Caco-2 (cell line): ENCODE results near the gene NANOS1. TPM values are rescaled to one million over a fixed set of nuclear protein-coding genes. Genes with fewer than 3 reads are reported as not detected.
"Not testable (repeated sequence)": the region's sequence is repeated elsewhere in the genome, so short reads cannot be mapped to it uniquely, and the experiment has no call there.

ENCODE experiments used
- BruUV-seq: library from RNA; stranded (reverse); fragments of 400-500 nt; replicated peaks from 2 replicates; lab custom pipeline; 2021; lab: Mats Ljungman, UMichigan
- CTCF ChIA-PET: fragments of 300-600 bp; sonication (Branson Sonifier 250); formaldehyde crosslinking; loops from one replicate; lab custom pipeline; 2022; ENCODE audit warnings: antibody characterized with exemption; lab: Charles Lee
- POLR2A ChIA-PET: fragments of 300-600 bp; sonication (Branson Sonifier 250); formaldehyde crosslinking; loops from one replicate; lab custom pipeline; 2022; ENCODE audit warnings: antibody characterized with exemption; lab: Charles Lee
- DNase-seq, 2 experiments: peaks; one replicate each; pipeline versions ENCODE4 v3.0.0 to v3.0.0-alpha.2; 2020 to 2022
- H3K27me3 ChIP-seq: replicated peaks from 2 replicates; pipeline ENCODE4 v1.6.0; 2011; ENCODE audit warnings: low read length; ENCODE audit not compliant: control insufficient read depth, insufficient read depth
- H3K36me3 ChIP-seq: 2 replicates; pipeline ENCODE4 v1.5.1; 2011; ENCODE audit warnings: low read length; ENCODE audit not compliant: control insufficient read depth, insufficient read depth
- H3K4me1 ChIP-seq: fragments of 250-450 bp; sonication (Bioruptor Pico); 2 replicates; pipeline ENCODE4 v1.5.1; 2020; ENCODE audit warnings: mild to moderate bottlenecking
- H3K4me3 ChIP-seq: 2 replicates; pipeline ENCODE4 v1.5.1; 2011; ENCODE audit warnings: low read depth, mild to moderate bottlenecking, control low read depth, low read length
- H3K9me3 ChIP-seq: fragments of 250-450 bp; sonication (Bioruptor Pico); 2 replicates; pipeline ENCODE4 v1.5.1; 2020; ENCODE audit warnings: mild to moderate bottlenecking, moderate library complexity
- H3K27ac Mint-ChIP-seq: one replicate; pipeline ENCODE4 v1.8.0; 2022; ENCODE audit warnings: mixed read lengths; ENCODE audit not compliant: unreplicated experiment
- H3K27me3 Mint-ChIP-seq: one replicate; pipeline ENCODE4 v1.8.0; 2022; ENCODE audit warnings: mixed read lengths; ENCODE audit not compliant: insufficient read depth, unreplicated experiment
- H3K36me3 Mint-ChIP-seq: one replicate; pipeline ENCODE4 v1.8.0; 2022; ENCODE audit warnings: mild to moderate bottlenecking, mixed read lengths; ENCODE audit not compliant: insufficient read depth, unreplicated experiment
- H3K4me1 Mint-ChIP-seq: one replicate; pipeline ENCODE4 v1.8.0; 2022; ENCODE audit warnings: low read depth, mixed read lengths; ENCODE audit not compliant: unreplicated experiment
- H3K4me3 Mint-ChIP-seq: one replicate; pipeline ENCODE4 v1.8.0; 2022; ENCODE audit warnings: mild to moderate bottlenecking, moderate library complexity, mixed read lengths; ENCODE audit not compliant: unreplicated experiment
- H3K9me3 Mint-ChIP-seq: one replicate; pipeline ENCODE4 v1.8.0; 2022; ENCODE audit warnings: mixed read lengths; ENCODE audit not compliant: unreplicated experiment
- CTCF ChIP-seq, 2 experiments: fragments of 200-600 bp in 1 of 2; IDR thresholded peaks; 1 replicate in 1 of 2; 2 replicates in 1 of 2; pipeline versions ENCODE4 v1.5.1 to v1.8.0; 2011 to 2022; ENCODE audit warnings: antibody characterized with exemption in 1 of 2, control low read depth in 1 of 2, inconsistent platforms in 1 of 2, low read depth in 1 of 2, low read length in 1 of 2, mild to moderate bottlenecking in 1 of 2, moderate library complexity in 1 of 2; ENCODE audit not compliant: insufficient read depth in 1 of 2, severe bottlenecking in 1 of 2, unreplicated experiment in 1 of 2
- intact Hi-C: fragments of 100-400 bp; cut with micrococcal nuclease; formaldehyde crosslinking; loops from one replicate; pipeline ENCODE4 v1.10.0; 2022; ENCODE audit not compliant: unreplicated experiment
- total RNA-seq: library from RNA; stranded (reverse); gene quantifications from 2 replicates; pipeline ENCODE4 v1.2.3, GENCODE V29; 2022

NANOS1 gene
- total RNA-seq, 1 experiment from 2014 or later = 5.9 TPM

GRCh38 chr10:119026301-119027110 lies 3.0 kb upstream of the NANOS1 start:
- no peak overlapping the region for H3K27ac Mint-ChIP-seq
- DNase-seq = no peak
- Histone ChIP-seq H3K27me3 (no peaks in the 10 kb centered on the region), H3K4me3 (no peak overlapping the region), H3K9me3 (no peaks in the 10 kb centered on the region), H3K4me1 (peaks cover 7% of the 10 kb centered on the region; the same call in 1 of the 2 replicates), H3K36me3 (no peaks in the 10 kb centered on the region)
- ChIA-PET POLR2A (no interaction called here), CTCF (no interaction called here)
- H3K27me3 Mint-ChIP-seq = no peaks in the 10 kb centered on the region
- intact Hi-C loops = loop anchor here (5.0 kb wide), 1 partner anchor 269 kb away; no protein-coding TSS in a partner anchor
- no peak for TF ChIP-seq CTCF (IDR thresholded peaks at IDR 0.05; ENCODE audit: insufficient read depth in 1 of 2, low read depth in 1 of 2, low read length in 1 of 2, severe bottlenecking in 1 of 2, unreplicated experiment in 1 of 2)
- H3K36me3 Mint-ChIP-seq = peaks cover 20% of the 10 kb centered on the region
- H3K9me3 Mint-ChIP-seq = no peaks in the 10 kb centered on the region
- H3K4me3 Mint-ChIP-seq = no peak overlapping the region
- H3K4me1 Mint-ChIP-seq = no peaks in the 10 kb centered on the region
- no TSS peak for BruUV-seq

GRCh38 chr10:119028445-119028899 lies 1.0 kb upstream of the NANOS1 start:
- H3K9me3 Mint-ChIP-seq, H3K4me1 Mint-ChIP-seq, H3K4me3 ChIP-seq, H3K27me3 Mint-ChIP-seq, H3K9me3 ChIP-seq, H3K27me3 ChIP-seq, H3K36me3 ChIP-seq, BruUV-seq, DNase-seq, H3K27ac Mint-ChIP-seq: not testable (repeated sequence)
- POLR2A ChIA-PET = interaction anchor here (0.6 kb wide), 1 partner anchor 270 kb away, joined by 4 read pairs; no protein-coding TSS in a partner anchor
- Mint-ChIP-seq H3K4me3 (peak overlapping the region; percentile 65), H3K36me3 (peaks cover 34% of the 10 kb centered on the region)
- H3K4me1 ChIP-seq = peaks cover 11% of the 10 kb centered on the region; the same call in 1 of the 2 replicates
- intact Hi-C loops = loop anchor here (5.0 kb wide), 1 partner anchor 271 kb away; no protein-coding TSS in a partner anchor
- CTCF ChIA-PET = interaction anchor here (0.6 to 0.9 kb wide), 3 partner anchors 136 to 559 kb away, joined by 3 to 4 read pairs (median 3); no protein-coding TSS in a partner anchor

- peak; percentile 95 to 97 for DNase-seq
- Mint-ChIP-seq H3K27me3 (no peaks in the 10 kb centered on the region), H3K9me3 (no peaks in the 10 kb centered on the region), H3K27ac (no peak overlapping the region), H3K4me1 (peaks cover 9% of the 10 kb centered on the region), H3K4me3 (peak overlapping the region; percentile 65), H3K36me3 (peaks cover 40% of the 10 kb centered on the region)
- peak in 1 of 2 experiments; percentile 18 for TF ChIP-seq CTCF (IDR thresholded peaks at IDR 0.05; ENCODE audit: insufficient read depth in 1 of 2, low read depth in 1 of 2, low read length in 1 of 2, severe bottlenecking in 1 of 2, unreplicated experiment in 1 of 2)
- no peaks in the 10 kb centered on the region for H3K27me3 ChIP-seq
- no TSS peak for BruUV-seq
- ChIA-PET CTCF (interaction anchor here (0.6 to 0.9 kb wide), 2 partner anchors 153 to 559 kb away, joined by 3 read pairs; no protein-coding TSS in a partner anchor), POLR2A (interaction anchor here (1.0 kb wide), 1 partner anchor 275 kb away, joined by 5 read pairs; the partner anchor contains the start of gene CACUL1)
- H3K4me3 ChIP-seq = peak overlapping the region; percentile 68
- H3K4me1 ChIP-seq = peaks cover 11% of the 10 kb centered on the region; the same call in 1 of the 2 replicates
- H3K36me3 ChIP-seq = no peaks in the 10 kb centered on the region
- intact Hi-C loops = loop anchor here (5.0 kb wide), 1 partner anchor 272 kb away; no protein-coding TSS in a partner anchor
- H3K9me3 ChIP-seq = no peaks in the 10 kb centered on the region
These were observed 458 bp upstream of the NANOS1 start for GRCh38 chr10:119028900-119029612.
